A549 (cell line): Measurements from ENCODE around the gene ATP9A. TPM values are rescaled to one million over a fixed set of nuclear protein-coding genes. Genes with fewer than 3 reads are reported as not detected.

ENCODE experiments used
- ATAC-seq, 2 experiments: fragments of 200-7000 bp in 1 of 2; fragments of >200 bp in 1 of 2; cut with Nextera tagmentation in 1 of 2; cut with Tn5 transposase in 1 of 2; 3 replicates each; pipeline versions ENCODE4 v1.8.0 to v1.9.1; 2018 to 2020; ENCODE audit warnings: mild to moderate bottlenecking in 1 of 2, moderate library complexity in 1 of 2
- CTCF ChIA-PET: fragments of 300-600 bp; sonication (Branson Sonifier 250); formaldehyde crosslinking; extraction: SDS; loops from one replicate; lab custom pipeline; 2021; ENCODE audit warnings: antibody characterized with exemption, inconsistent platforms; lab: Yijun Ruan, JAX
- POLR2A ChIA-PET: fragments of 350-600 bp; formaldehyde crosslinking; extraction: SDS; loops from one replicate; lab custom pipeline; 2021; ENCODE audit warnings: antibody characterized with exemption, inconsistent platforms; lab: Yijun Ruan, JAX
- DNase-seq, 2 experiments: peaks; one replicate each; pipeline versions ENCODE4 v3.0.0 to v3.0.0-alpha.2; 2011 to 2016; ENCODE audit warnings: low read depth in 1 of 2, low spot score in 1 of 2
- FAIRE-seq: peaks from 2 replicates; lab custom pipeline; 2011; peaks lifted over from hg19 to GRCh38; lab: Jason Lieb, UNC
- H3K27ac ChIP-seq, 2 experiments: fragments of >200 bp; sonication (Bioruptor Twin); formaldehyde crosslinking; 3 replicates each; pipeline ENCODE4 v1.5.1; 2016 to 2017
- H3K4me1 ChIP-seq: fragments of >200 bp; sonication (Bioruptor Twin); formaldehyde crosslinking; 3 replicates; pipeline ENCODE4 v1.6.1; 2016
- H3K4me2 ChIP-seq: fragments of >200 bp; sonication (Bioruptor Twin); formaldehyde crosslinking; 3 replicates; pipeline ENCODE4 v1.6.1; 2016
- H3K4me3 ChIP-seq: fragments of >200 bp; sonication (Bioruptor Twin); formaldehyde crosslinking; 3 replicates; pipeline ENCODE4 v1.5.1; 2016
- H3K9me3 ChIP-seq: fragments of >200 bp; sonication (Bioruptor Twin); formaldehyde crosslinking; 3 replicates; pipeline ENCODE4 v1.6.1; 2016
- BHLHE40 ChIP-seq: IDR thresholded peaks from 2 replicates; pipeline ENCODE4 v1.6.1; 2012; ENCODE audit warnings: low read depth, low read length, inconsistent platforms
- CBX2 ChIP-seq: fragments of 200-600 bp; sonication (generic); IDR thresholded peaks from 2 replicates; pipeline ENCODE4 v1.6.1; 2016; ENCODE audit warnings: low read depth, mild to moderate bottlenecking, borderline replicate concordance
- CBX8 ChIP-seq: fragments of 200-600 bp; sonication (generic); IDR thresholded peaks from 2 replicates; pipeline ENCODE4 v1.6.1; 2016
- CEBPB ChIP-seq, 2 experiments: fragments of >200 bp in 1 of 2; sonication (Bioruptor Twin) in 1 of 2; formaldehyde crosslinking in 1 of 2; IDR thresholded peaks; 2 replicates each; pipeline ENCODE4 v1.6.1; 2012 to 2016
- CHD4 ChIP-seq: fragments of 200-600 bp; sonication (generic); IDR thresholded peaks from 2 replicates; pipeline ENCODE4 v1.6.1; 2016; ENCODE audit warnings: antibody characterized with exemption, mild to moderate bottlenecking, borderline replicate concordance
- EHMT2 ChIP-seq: fragments of 200-600 bp; sonication (generic); IDR thresholded peaks from 2 replicates; pipeline ENCODE4 v1.6.1; 2016; ENCODE audit warnings: antibody characterized with exemption, low read depth, mild to moderate bottlenecking, moderate library complexity
- GATA3 ChIP-seq: IDR thresholded peaks from 2 replicates; pipeline ENCODE4 v1.6.1; 2012; ENCODE audit warnings: borderline replicate concordance
- HDAC2 ChIP-seq: fragments of 200-600 bp; sonication (generic); IDR thresholded peaks from 2 replicates; pipeline ENCODE4 v1.6.1; 2016
- HEYL ChIP-seq: fragments of 250-450 bp; sonication (Bioruptor Pico); IDR thresholded peaks from 2 replicates; pipeline ENCODE4 v1.8.0; 2021; ENCODE audit warnings: mild to moderate bottlenecking, moderate library complexity
- HOXA7 ChIP-seq: fragments of 250-450 bp; sonication (Bioruptor Pico); IDR thresholded peaks from 2 replicates; pipeline ENCODE4 v1.5.0; 2020; ENCODE audit warnings: mild to moderate bottlenecking, moderate library complexity
- HOXB5 ChIP-seq: fragments of 250-450 bp; sonication (Bioruptor Pico); IDR thresholded peaks from 2 replicates; pipeline ENCODE4 v1.5.0; 2020; ENCODE audit warnings: mild to moderate bottlenecking, moderate library complexity
- JUN ChIP-seq, 2 experiments: fragments of >200 bp; sonication (Bioruptor Twin); formaldehyde crosslinking; IDR thresholded peaks; 2 replicates in 1 of 2; 3 replicates in 1 of 2; pipeline ENCODE4 v1.6.1; 2016 to 2017
- JUNB ChIP-seq: fragments of >200 bp; sonication (Bioruptor Twin); formaldehyde crosslinking; IDR thresholded peaks from 2 replicates; pipeline ENCODE4 v1.6.1; 2016
- MAFK ChIP-seq: fragments of 450-650 bp; IDR thresholded peaks from 2 replicates; pipeline ENCODE4 v1.6.1; 2014; ENCODE audit not compliant: partially characterized antibody
- NFE2L2 ChIP-seq: fragments of 150-350 bp; conservative IDR thresholded peaks from 2 replicates; pipeline ENCODE4 v1.6.1; 2014; ENCODE audit warnings: low read length
- POLR2A ChIP-seq: IDR thresholded peaks from 2 replicates; pipeline ENCODE4 v1.6.1; 2012; ENCODE audit warnings: mild to moderate bottlenecking, low read length
- RAD21 ChIP-seq, 2 experiments: fragments of >200 bp in 1 of 2; sonication (Bioruptor Twin) in 1 of 2; formaldehyde crosslinking in 1 of 2; IDR thresholded peaks in 1 of 2; conservative IDR thresholded peaks in 1 of 2; 2 replicates in 1 of 2; 3 replicates in 1 of 2; pipeline ENCODE4 v1.6.1; 2012 to 2018; ENCODE audit warnings: inconsistent platforms in 1 of 2
- RARB ChIP-seq: fragments of 250-450 bp; sonication (Bioruptor Pico); IDR thresholded peaks from 2 replicates; pipeline ENCODE4 v1.8.0; 2021; ENCODE audit warnings: mild to moderate bottlenecking, moderate library complexity
- RCOR1 ChIP-seq: fragments of 150-350 bp; IDR thresholded peaks from 2 replicates; pipeline ENCODE4 v1.6.1; 2014; ENCODE audit warnings: antibody characterized with exemption, low read length, low read depth
- RFX5 ChIP-seq: fragments of 450-650 bp; IDR thresholded peaks from 2 replicates; pipeline ENCODE4 v1.7.1; 2014; ENCODE audit warnings: antibody characterized with exemption, mild to moderate bottlenecking, moderate library complexity
- RNF2 ChIP-seq: fragments of 200-600 bp; sonication (generic); IDR thresholded peaks from 2 replicates; pipeline ENCODE4 v1.6.1; 2016; ENCODE audit warnings: low read depth, mild to moderate bottlenecking, antibody characterized with exemption, moderate library complexity, borderline replicate concordance
- SMC3 ChIP-seq: fragments of >200 bp; sonication (Bioruptor Twin); formaldehyde crosslinking; IDR thresholded peaks from 3 replicates; pipeline ENCODE4 v1.6.1; 2018; ENCODE audit warnings: inconsistent platforms
- TP53 ChIP-seq: fragments of 250-450 bp; sonication (Bioruptor Pico); IDR thresholded peaks from 2 replicates; pipeline ENCODE4 v1.5.0; 2021; ENCODE audit warnings: mild to moderate bottlenecking, moderate library complexity
- ZC3H11A ChIP-seq: fragments of 450-650 bp; IDR thresholded peaks from 2 replicates; pipeline ENCODE4 v1.6.1; 2014; ENCODE audit warnings: antibody characterized with exemption, mild to moderate bottlenecking
- ZFP36 ChIP-seq: fragments of 450-650 bp; IDR thresholded peaks from 2 replicates; pipeline ENCODE4 v1.6.1; 2014; ENCODE audit warnings: borderline replicate concordance; ENCODE audit not compliant: partially characterized antibody
- ZNF302 ChIP-seq: fragments of 250-450 bp; sonication (Bioruptor Pico); IDR thresholded peaks from 2 replicates; pipeline ENCODE4 v1.9.0; 2021; ENCODE audit warnings: inconsistent platforms, mild to moderate bottlenecking, moderate library complexity
- ZSCAN20 ChIP-seq: fragments of 250-450 bp; sonication (Bioruptor Pico); IDR thresholded peaks from 2 replicates; pipeline ENCODE4 v1.8.0; 2022; ENCODE audit warnings: mild to moderate bottlenecking, moderate library complexity
- WGBS: methylation state at CpG from one replicate; pipeline ENCODE4 v1.1.6; 2017; ENCODE audit errors: missing lambda C conversion rate; 5-methylcytosine and 5-hydroxymethylcytosine counted together
- polyA plus RNA-seq, 4 experiments: library from polyadenylated mRNA; depleted of rRNA in 3 of 4; stranded (reverse); fragments of >200 nt; fragmentation: RNase III in 1 of 4; extraction: RNeasy Plus Mini Kit Qiagen cat#74134 plus additional on column Dnase treatment in 1 of 4; gene quantifications; 2 replicates in 3 of 4; 3 replicates in 1 of 4; pipeline ENCODE4 v1.2.3, GENCODE V29; 2011 to 2017
- TF ChIP-seq, protein P1 (sequence below): fragments of 450-650 bp; IDR thresholded peaks from 2 replicates; pipeline ENCODE4 v1.6.1; 2014; ENCODE audit warnings: antibody characterized with exemption
- TF ChIP-seq, protein P2 (sequence below): IDR thresholded peaks from 2 replicates; pipeline ENCODE4 v1.6.1; 2012
- TF ChIP-seq, protein P3 (sequence below): fragments of 200-600 bp; sonication (generic); IDR thresholded peaks from 2 replicates; pipeline ENCODE4 v1.6.1; 2016; ENCODE audit warnings: antibody characterized with exemption, mild to moderate bottlenecking, moderate library complexity
- TF ChIP-seq, protein P4 (sequence below): IDR thresholded peaks from 2 replicates; pipeline ENCODE4 v1.6.1; 2012

Gene ATP9A
- polyA plus RNA-seq, 2 of the 4 experiments (the other 2 are of a cell fraction): 9.9 to 23.6 TPM

DNA sequence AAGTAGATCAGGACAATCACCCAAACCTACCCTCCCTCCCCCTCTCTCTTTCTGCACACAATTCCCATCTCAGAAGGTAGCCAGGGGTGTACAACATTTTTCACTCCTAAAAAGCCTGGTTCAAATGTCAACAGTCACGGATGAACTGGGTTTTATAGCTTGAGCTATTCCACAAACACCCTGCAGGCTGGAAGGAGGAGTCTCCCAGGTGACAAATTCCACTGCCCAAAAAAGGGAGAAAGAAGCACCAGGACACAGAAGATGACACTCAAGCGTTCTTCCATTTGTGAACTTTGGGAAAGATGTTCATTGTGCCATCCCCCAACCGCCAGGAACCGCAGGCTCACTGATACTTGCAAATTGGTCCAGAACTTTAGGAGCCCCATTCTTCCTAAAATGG, 114.1 kb downstream of the ATP9A start:
- peaks cover 10% of the 10 kb centered on the region; the same call in 2 of the 3 replicates for H3K4me1 ChIP-seq
- DNase-seq: no peak
- H3K4me3 ChIP-seq: no peak overlapping the region
- H3K4me2 ChIP-seq: no peak overlapping the region
- H3K9me3 ChIP-seq: no peaks in the 10 kb centered on the region
- CTCF ChIA-PET: interaction anchor here (0.5 to 1.1 kb wide), 3 partner anchors 16 to 146 kb away, joined by 3 to 4 read pairs (median 3); no protein-coding TSS in a partner anchor
- WGBS: 88% methylated on average over 4 of the region's 4 CpGs
- POLR2A ChIA-PET: no interaction called here
- TF ChIP-seq ZC3H11A (no peak), ZSCAN20 (CRISPR knock-in tag) (no peak), RCOR1 (no peak), SMC3 (no peak), CHD4 (no peak), NFE2L2 (no peak), CEBPB (IDR thresholded peaks at IDR 0.05) (no peak), HEYL (CRISPR knock-in tag) (no peak), BHLHE40 (no peak), EHMT2 (no peak), RFX5 (no peak), ZNF302 (CRISPR knock-in tag) (no peak), HOXB5 (no peak), TP53 (no peak), ZFP36 (no peak), JUNB (no peak)
- TF ChIP-seq, protein P1, sequence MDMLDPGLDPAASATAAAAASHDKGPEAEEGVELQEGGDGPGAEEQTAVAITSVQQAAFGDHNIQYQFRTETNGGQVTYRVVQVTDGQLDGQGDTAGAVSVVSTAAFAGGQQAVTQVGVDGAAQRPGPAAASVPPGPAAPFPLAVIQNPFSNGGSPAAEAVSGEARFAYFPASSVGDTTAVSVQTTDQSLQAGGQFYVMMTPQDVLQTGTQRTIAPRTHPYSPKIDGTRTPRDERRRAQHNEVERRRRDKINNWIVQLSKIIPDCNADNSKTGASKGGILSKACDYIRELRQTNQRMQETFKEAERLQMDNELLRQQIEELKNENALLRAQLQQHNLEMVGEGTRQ: no peak
- FAIRE-seq: no peak
- no peak overlapping the region for H3K27ac ChIP-seq
- ATAC-seq: no peak

DNA sequence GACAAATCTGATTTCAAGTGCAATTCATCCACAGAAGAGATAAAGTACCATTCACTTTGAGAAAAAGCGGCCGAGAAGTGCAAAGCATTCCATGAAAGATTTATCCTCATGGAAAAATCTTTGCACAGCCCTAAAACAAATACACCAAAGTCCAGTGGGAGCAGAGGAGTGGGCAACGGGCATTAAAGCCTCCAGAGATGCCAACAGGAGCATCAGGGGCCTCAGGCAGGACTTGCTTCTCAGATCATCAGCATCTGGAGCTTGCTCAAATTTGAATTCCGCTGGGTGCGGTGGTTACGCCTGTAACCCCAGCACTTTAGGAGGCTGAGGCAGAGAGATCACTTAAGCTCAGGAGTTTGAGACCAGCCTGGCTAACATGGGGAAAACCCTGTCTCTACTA, 115.0 kb downstream of the ATP9A start:
- 86% methylated on average over 6 of the region's 6 CpGs for WGBS
- no peak for ATAC-seq
- ChIA-PET POLR2A (no interaction called here), CTCF (interaction anchor here (0.6 to 0.7 kb wide), 2 partner anchors 30 to 41 kb away, joined by 3 read pairs; no protein-coding TSS in a partner anchor)
- Histone ChIP-seq H3K4me2 (no peak overlapping the region), H3K27ac (peak overlapping the region in 1 of 2 experiments; percentile 11; a peak in 1 of 6 replicates), H3K9me3 (no peaks in the 10 kb centered on the region), H3K4me1 (peaks cover 8% of the 10 kb centered on the region; the same call in 2 of the 3 replicates), H3K4me3 (no peak overlapping the region)
- FAIRE-seq: no peak
- DNase-seq: no peak
- TF ChIP-seq CBX2 (no peak), POLR2A (no peak), SMC3 (no peak), NFE2L2 (no peak), GATA3 (no peak), MAFK (no peak), RNF2 (no peak), HDAC2 (no peak), HOXA7 (no peak)
- TF ChIP-seq, protein P2, sequence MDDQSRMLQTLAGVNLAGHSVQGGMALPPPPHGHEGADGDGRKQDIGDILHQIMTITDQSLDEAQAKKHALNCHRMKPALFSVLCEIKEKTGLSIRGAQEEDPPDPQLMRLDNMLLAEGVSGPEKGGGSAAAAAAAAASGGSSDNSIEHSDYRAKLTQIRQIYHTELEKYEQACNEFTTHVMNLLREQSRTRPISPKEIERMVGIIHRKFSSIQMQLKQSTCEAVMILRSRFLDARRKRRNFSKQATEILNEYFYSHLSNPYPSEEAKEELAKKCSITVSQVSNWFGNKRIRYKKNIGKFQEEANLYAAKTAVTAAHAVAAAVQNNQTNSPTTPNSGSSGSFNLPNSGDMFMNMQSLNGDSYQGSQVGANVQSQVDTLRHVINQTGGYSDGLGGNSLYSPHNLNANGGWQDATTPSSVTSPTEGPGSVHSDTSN: no peak

DNA sequence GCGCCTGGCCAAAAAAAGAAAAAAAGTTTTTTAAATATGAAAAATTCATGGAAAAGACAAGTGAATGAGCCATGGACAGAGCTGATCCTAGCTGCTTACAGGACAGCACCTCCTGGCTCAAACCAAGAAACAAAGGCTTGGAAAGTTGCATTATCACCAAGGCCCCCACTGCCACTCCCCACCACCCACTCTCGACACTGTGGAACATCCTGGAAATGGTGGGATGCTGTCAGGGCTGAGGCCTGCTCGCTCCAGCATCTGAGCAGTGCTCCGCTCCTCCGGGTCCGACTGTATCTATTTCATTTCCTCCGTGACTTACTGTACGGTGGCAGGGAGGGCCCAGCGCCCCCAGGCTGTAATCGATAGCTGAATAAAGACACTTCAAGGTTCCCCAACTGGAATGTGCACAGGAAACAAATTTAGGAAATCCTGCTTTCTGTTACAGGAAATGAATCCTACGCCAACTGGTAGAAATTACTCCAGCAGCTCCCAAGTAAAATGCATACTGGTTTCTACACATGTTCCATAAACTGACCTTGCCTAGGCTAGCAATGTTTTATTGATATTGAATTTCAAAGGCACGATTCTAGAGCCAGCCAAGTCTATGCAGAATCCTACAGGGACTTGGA, 116.2 kb downstream of the ATP9A start:
- Histone ChIP-seq H3K4me2 (no peak overlapping the region), H3K27ac (peak overlapping the region in 1 of 2 experiments; percentile 43; a peak in 1 of 6 replicates), H3K4me1 (peaks cover 8% of the 10 kb centered on the region; the same call in 2 of the 3 replicates), H3K9me3 (no peaks in the 10 kb centered on the region), H3K4me3 (no peak overlapping the region)
- POLR2A ChIA-PET: no interaction called here
- WGBS: 94% methylated on average over 12 of the region's 12 CpGs
- ATAC-seq (no peak), DNase-seq (no peak), FAIRE-seq (no peak)
- CTCF ChIA-PET: interaction anchor here (0.8 to 1.7 kb wide), 2 partner anchors 11 to 58 kb away, joined by 3 to 5 read pairs; no protein-coding TSS in a partner anchor
- TF ChIP-seq CEBPB (IDR thresholded peaks at IDR 0.05) (no peak), JUN (IDR thresholded peaks at IDR 0.05) (no peak), CBX8 (no peak), RAD21 (conservative IDR thresholded peaks at IDR 0.05 in 1 of 2, IDR thresholded peaks at IDR 0.05 in 1 of 2) (no peak), RARB (no peak)
- TF ChIP-seq, protein P3, sequence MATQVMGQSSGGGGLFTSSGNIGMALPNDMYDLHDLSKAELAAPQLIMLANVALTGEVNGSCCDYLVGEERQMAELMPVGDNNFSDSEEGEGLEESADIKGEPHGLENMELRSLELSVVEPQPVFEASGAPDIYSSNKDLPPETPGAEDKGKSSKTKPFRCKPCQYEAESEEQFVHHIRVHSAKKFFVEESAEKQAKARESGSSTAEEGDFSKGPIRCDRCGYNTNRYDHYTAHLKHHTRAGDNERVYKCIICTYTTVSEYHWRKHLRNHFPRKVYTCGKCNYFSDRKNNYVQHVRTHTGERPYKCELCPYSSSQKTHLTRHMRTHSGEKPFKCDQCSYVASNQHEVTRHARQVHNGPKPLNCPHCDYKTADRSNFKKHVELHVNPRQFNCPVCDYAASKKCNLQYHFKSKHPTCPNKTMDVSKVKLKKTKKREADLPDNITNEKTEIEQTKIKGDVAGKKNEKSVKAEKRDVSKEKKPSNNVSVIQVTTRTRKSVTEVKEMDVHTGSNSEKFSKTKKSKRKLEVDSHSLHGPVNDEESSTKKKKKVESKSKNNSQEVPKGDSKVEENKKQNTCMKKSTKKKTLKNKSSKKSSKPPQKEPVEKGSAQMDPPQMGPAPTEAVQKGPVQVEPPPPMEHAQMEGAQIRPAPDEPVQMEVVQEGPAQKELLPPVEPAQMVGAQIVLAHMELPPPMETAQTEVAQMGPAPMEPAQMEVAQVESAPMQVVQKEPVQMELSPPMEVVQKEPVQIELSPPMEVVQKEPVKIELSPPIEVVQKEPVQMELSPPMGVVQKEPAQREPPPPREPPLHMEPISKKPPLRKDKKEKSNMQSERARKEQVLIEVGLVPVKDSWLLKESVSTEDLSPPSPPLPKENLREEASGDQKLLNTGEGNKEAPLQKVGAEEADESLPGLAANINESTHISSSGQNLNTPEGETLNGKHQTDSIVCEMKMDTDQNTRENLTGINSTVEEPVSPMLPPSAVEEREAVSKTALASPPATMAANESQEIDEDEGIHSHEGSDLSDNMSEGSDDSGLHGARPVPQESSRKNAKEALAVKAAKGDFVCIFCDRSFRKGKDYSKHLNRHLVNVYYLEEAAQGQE: no peak
- TF ChIP-seq, protein P4, sequence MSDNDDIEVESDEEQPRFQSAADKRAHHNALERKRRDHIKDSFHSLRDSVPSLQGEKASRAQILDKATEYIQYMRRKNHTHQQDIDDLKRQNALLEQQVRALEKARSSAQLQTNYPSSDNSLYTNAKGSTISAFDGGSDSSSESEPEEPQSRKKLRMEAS: no peak
